ENCODE results near the gene PSME2.

- TF ChIP-seq CTCF (conservative IDR thresholded peaks at IDR 0.05 in 1 of 2, IDR thresholded peaks at IDR 0.05 in 1 of 2; ENCODE audit: extremely low read depth in 1 of 2, insufficient read depth in 1 of 2, low read depth in 1 of 2, low read length in 2 of 2), result no peak
- no peak for TF ChIP-seq EZH2 (IDR thresholded peaks at IDR 0.05; ENCODE audit: borderline replicate concordance, low read length)
These were observed 30.2 kb upstream of the PSME2 start for GRCh38 chr14:24176599-24176998.

All from mammary epithelial cell (primary cell).